ENCODE measurements around the gene MPRIP.

The MPRIP gene

GRCh38 chr17:17134051-17134956, 92.0 kb downstream of the MPRIP start:
- no peak for TF ChIP-seq TAF1 (IDR thresholded peaks at IDR 0.05; ENCODE audit: borderline replicate concordance, insufficient read depth, low read length)
- TF ChIP-seq SIN3A (IDR thresholded peaks at IDR 0.05; ENCODE audit: borderline replicate concordance, insufficient read depth, low read length): no peak
- no peak for TF ChIP-seq REST (IDR thresholded peaks at IDR 0.05; ENCODE audit: insufficient read depth in 1 of 2, low read depth in 2 of 2, low read length in 2 of 2)
- no peak for TF ChIP-seq FOXP2 (optimal IDR thresholded peaks at IDR 0.05; ENCODE audit: borderline replicate concordance, extremely low read depth, extremely low read length, insufficient read depth)
- no peak for TF ChIP-seq POLR2AphosphoS5 (IDR thresholded peaks at IDR 0.05; ENCODE audit: low read depth, low read length)

GRCh38 chr17:17134957-17135333, 92.7 kb downstream of the MPRIP start:
- no peak for TF ChIP-seq TAF1 (IDR thresholded peaks at IDR 0.05; ENCODE audit: borderline replicate concordance, insufficient read depth, low read length)
- no peak for TF ChIP-seq REST (IDR thresholded peaks at IDR 0.05; ENCODE audit: insufficient read depth in 1 of 2, low read depth in 2 of 2, low read length in 2 of 2)
- no peak for TF ChIP-seq SIN3A (IDR thresholded peaks at IDR 0.05; ENCODE audit: borderline replicate concordance, insufficient read depth, low read length)
- TF ChIP-seq POLR2AphosphoS5 (IDR thresholded peaks at IDR 0.05; ENCODE audit: low read depth, low read length): no peak
- no peak for TF ChIP-seq FOXP2 (optimal IDR thresholded peaks at IDR 0.05; ENCODE audit: borderline replicate concordance, extremely low read depth, extremely low read length, insufficient read depth)

GRCh38 chr17:17137731-17138585, 95.7 kb downstream of the MPRIP start:
- TF ChIP-seq TAF1 (IDR thresholded peaks at IDR 0.05; ENCODE audit: borderline replicate concordance, insufficient read depth, low read length) (no peak), FOXP2 (optimal IDR thresholded peaks at IDR 0.05; ENCODE audit: borderline replicate concordance, extremely low read depth, extremely low read length, insufficient read depth) (no peak), REST (IDR thresholded peaks at IDR 0.05; ENCODE audit: insufficient read depth in 1 of 2, low read depth in 2 of 2, low read length in 2 of 2) (no peak), POLR2AphosphoS5 (IDR thresholded peaks at IDR 0.05; ENCODE audit: low read depth, low read length) (no peak), SIN3A (IDR thresholded peaks at IDR 0.05; ENCODE audit: borderline replicate concordance, insufficient read depth, low read length) (no peak)

GRCh38 chr17:17139972-17140589, 97.8 kb downstream of the MPRIP start:
- no peak for TF ChIP-seq FOXP2 (optimal IDR thresholded peaks at IDR 0.05; ENCODE audit: borderline replicate concordance, extremely low read depth, extremely low read length, insufficient read depth)
- no peak for TF ChIP-seq TAF1 (IDR thresholded peaks at IDR 0.05; ENCODE audit: borderline replicate concordance, insufficient read depth, low read length)
- TF ChIP-seq REST (IDR thresholded peaks at IDR 0.05; ENCODE audit: insufficient read depth in 1 of 2, low read depth in 2 of 2, low read length in 2 of 2): no peak
- no peak for TF ChIP-seq POLR2AphosphoS5 (IDR thresholded peaks at IDR 0.05; ENCODE audit: low read depth, low read length)
- no peak for TF ChIP-seq SIN3A (IDR thresholded peaks at IDR 0.05; ENCODE audit: borderline replicate concordance, insufficient read depth, low read length)
